ENCODE results near the gene CIROP.

Gene CIROP

GRCh38 chr14:23066368-23066767 is 38.4 kb downstream of the CIROP start:
- DNase-seq = no peak

- DNase-seq = no peak
Measured at GRCh38 chr14:23063601-23064000, 41.2 kb downstream of the CIROP start.

- no peak for DNase-seq
Measured at GRCh38 chr14:23062002-23062401, 42.8 kb downstream of the CIROP start.

- DNase-seq = no peak
Measured at GRCh38 chr14:23060536-23061260, 44.1 kb downstream of the CIROP start.

GRCh38 chr14:23058654-23059504 is 45.9 kb downstream of the CIROP start:
- DNase-seq = no peak

GRCh38 chr14:23057757-23058653 is 46.8 kb downstream of the CIROP start:
- DNase-seq = no peak

- DNase-seq = no peak
Measured at GRCh38 chr14:23056956-23057756, 47.6 kb downstream of the CIROP start, which contains the start of gene CDH24. TSS of gene CDH24 (minus strand) at chr14:23057520. CDS start at chr14:23055733, 1,787 bp downstream.

- no peak for DNase-seq
Measured at GRCh38 chr14:23056145-23056955, 48.4 kb downstream of the CIROP start.

- no peak for DNase-seq
Measured at GRCh38 chr14:23055621-23056144, 49.1 kb downstream of the CIROP start.

- DNase-seq = no peak
Measured at GRCh38 chr14:23055147-23055550, 49.6 kb downstream of the CIROP start.

- DNase-seq = no peak
Measured at GRCh38 chr14:23054000-23054811, 50.6 kb downstream of the CIROP start.

GRCh38 chr14:23053426-23053825 is 51.4 kb downstream of the CIROP start:
- DNase-seq = no peak

GRCh38 chr14:23052671-23053070 is 52.1 kb downstream of the CIROP start:
- no peak for DNase-seq

GRCh38 chr14:23052182-23052623 is 52.6 kb downstream of the CIROP start:
- DNase-seq = no peak

- no peak for DNase-seq
Measured at GRCh38 chr14:23051141-23052057, 53.4 kb downstream of the CIROP start.

All from DMS 273 treated with DMSO at 0.1 percent for 48 hours (cell line).